Activated T-cell treated with anti-CD3 and anti-CD28 coated beads, Interleukin-2, amount 50 U/mL, for 4 hours (primary cell): Measurements from ENCODE around the gene GSX2. TPM values are rescaled to one million over a fixed set of nuclear protein-coding genes. Genes with fewer than 3 reads are reported as not detected.

Source experiments
- ATAC-seq, 2 donors: fragments of 200-7000 bp; cut with Tn5 transposase; one replicate each; pipeline ENCODE4 v1.10.0; 2021
- DNase-seq: peaks from one replicate; pipeline ENCODE4 v3.0.0-alpha.2; 2020
- H3K27me3 Mint-ChIP-seq: one replicate; pipeline ENCODE4 v1.8.0; 2021; ENCODE audit warnings: low read depth, mixed read lengths
- H3K36me3 Mint-ChIP-seq: one replicate; pipeline ENCODE4 v1.8.0; 2022; ENCODE audit warnings: mixed read lengths; ENCODE audit not compliant: insufficient read depth
- H3K4me1 Mint-ChIP-seq: one replicate; pipeline ENCODE4 v1.8.0; 2021; ENCODE audit warnings: low read depth, mixed read lengths
- H3K4me3 Mint-ChIP-seq: one replicate; pipeline ENCODE4 v1.8.0; 2021; ENCODE audit warnings: mild to moderate bottlenecking, moderate library complexity, mixed read lengths
- H3K9me3 Mint-ChIP-seq: one replicate; pipeline ENCODE4 v1.8.0; 2021; ENCODE audit warnings: mixed read lengths
- total RNA-seq, 3 donors: library from RNA; stranded (reverse); gene quantifications; one replicate each; pipeline ENCODE4 v1.2.1, GENCODE V29; 2021

The GSX2 gene
- total RNA-seq, 3 donors from 2014 or later: not detected

GRCh38 chr4:54065282-54066087 lies 34.5 kb upstream of the GSX2 start:
- H3K9me3 Mint-ChIP-seq: no peaks in the 10 kb centered on the region
- peaks cover 32% of the 10 kb centered on the region for H3K4me1 Mint-ChIP-seq

DNA sequence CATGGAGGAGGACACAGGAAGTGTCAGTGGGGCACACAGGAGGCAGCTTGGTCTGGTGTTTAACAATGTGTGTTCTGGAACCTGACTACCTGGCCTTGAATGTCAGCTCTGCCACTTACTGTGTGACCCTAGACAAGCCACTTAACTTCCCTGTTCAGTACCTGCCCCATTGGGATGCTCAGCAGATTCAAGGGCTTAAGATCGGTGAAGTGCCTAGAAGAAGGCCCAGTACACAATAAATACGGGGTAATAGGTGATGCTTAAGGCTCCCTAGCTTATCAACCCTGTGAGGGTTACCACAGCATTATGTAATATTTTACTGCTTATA lies 33.9 kb upstream of the GSX2 start:
- no peak overlapping the region for H3K4me3 Mint-ChIP-seq
- peaks cover 2% of the 10 kb centered on the region for H3K36me3 Mint-ChIP-seq
- no peak for DNase-seq
- H3K4me1 Mint-ChIP-seq: peaks cover 26% of the 10 kb centered on the region
- no peaks in the 10 kb centered on the region for H3K27me3 Mint-ChIP-seq
- ATAC-seq: no peak
- H3K9me3 Mint-ChIP-seq: no peaks in the 10 kb centered on the region

More at GRCh38 chr4:54065282-54066087, 34.5 kb upstream of the GSX2 start:
- ATAC-seq (no peak), DNase-seq (no peak)
- Mint-ChIP-seq H3K4me3 (peak overlapping the region; percentile 80), H3K27me3 (no peaks in the 10 kb centered on the region), H3K36me3 (peaks cover 2% of the 10 kb centered on the region)

DNA sequence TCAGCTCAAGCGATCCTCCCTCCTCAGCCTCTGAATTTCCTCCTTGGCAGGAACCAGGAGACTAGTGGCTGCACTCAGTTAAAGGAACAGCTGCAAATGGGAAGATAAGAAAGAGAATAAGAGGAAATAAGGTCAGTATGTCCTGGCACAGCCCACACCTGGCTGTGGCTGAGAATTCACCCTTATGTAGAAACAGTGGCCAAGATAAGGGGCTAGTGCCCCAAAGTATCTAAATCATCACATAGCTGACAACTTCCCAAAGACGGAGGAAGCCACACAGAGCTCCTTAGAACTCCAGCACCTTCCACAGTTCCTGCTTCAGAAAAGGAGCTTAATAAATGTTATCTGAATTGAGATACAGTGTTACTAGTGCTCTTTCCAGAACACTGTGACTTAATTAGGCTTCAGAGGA lies 33.2 kb upstream of the GSX2 start:
- DNase-seq (no peak), ATAC-seq (no peak)
- H3K4me3 Mint-ChIP-seq: no peak overlapping the region
- H3K4me1 Mint-ChIP-seq: peaks cover 19% of the 10 kb centered on the region
- H3K9me3 Mint-ChIP-seq: no peaks in the 10 kb centered on the region
- peaks cover under 1% of the 10 kb centered on the region for H3K36me3 Mint-ChIP-seq
- no peaks in the 10 kb centered on the region for H3K27me3 Mint-ChIP-seq

DNA sequence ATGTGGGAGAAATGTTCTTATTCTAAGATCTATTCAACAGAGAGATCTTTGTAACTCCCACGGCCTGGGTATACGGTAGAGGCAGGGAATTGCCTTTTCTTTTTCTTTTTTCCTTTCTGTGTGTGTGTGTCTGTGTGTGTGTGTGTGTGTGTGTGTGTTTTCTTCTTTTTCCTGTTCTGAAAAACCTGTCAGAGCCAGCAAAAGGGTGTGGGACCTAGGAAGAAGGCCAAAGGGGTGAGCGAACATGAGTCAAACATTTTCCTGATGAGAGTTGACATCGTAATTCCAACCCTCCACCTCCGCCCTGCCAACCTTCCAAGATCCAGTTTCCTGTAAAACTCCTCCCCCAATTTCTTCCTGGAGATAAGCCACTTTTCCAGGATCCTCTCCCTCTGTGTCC lies 32.8 kb upstream of the GSX2 start:
- ATAC-seq (no peak), DNase-seq (no peak)
- Mint-ChIP-seq H3K36me3 (no peaks in the 10 kb centered on the region), H3K9me3 (no peaks in the 10 kb centered on the region), H3K4me3 (no peak overlapping the region), H3K27me3 (no peaks in the 10 kb centered on the region), H3K4me1 (peaks cover 15% of the 10 kb centered on the region)

- H3K36me3 Mint-ChIP-seq: no peaks in the 10 kb centered on the region
- no peak for DNase-seq
- no peak overlapping the region for H3K4me3 Mint-ChIP-seq
- no peaks in the 10 kb centered on the region for H3K4me1 Mint-ChIP-seq
- peaks cover 14% of the 10 kb centered on the region for H3K27me3 Mint-ChIP-seq
- ATAC-seq: no peak
- no peaks in the 10 kb centered on the region for H3K9me3 Mint-ChIP-seq
Observed at GRCh38 chr4:54073271-54073880, 26.6 kb upstream of the GSX2 start.

DNA sequence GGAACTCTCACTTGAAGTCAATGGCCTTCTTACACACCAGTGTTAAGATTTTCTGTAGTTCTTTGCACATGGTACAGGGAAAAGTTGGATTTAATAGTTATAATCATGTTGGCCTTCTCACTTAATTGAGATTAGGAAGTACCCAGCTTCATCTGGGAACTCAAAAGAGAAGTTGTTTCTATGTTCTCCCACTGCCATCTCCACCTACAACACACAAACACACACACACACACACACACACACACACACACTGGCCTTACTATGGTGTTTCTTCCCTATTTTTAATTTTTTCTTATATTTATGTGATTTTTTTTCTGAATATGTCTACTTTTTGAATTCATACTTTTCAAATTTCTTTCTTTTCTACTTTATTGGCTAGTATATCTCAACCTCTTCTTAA lies 25.6 kb upstream of the GSX2 start:
- Mint-ChIP-seq H3K36me3 (no peaks in the 10 kb centered on the region), H3K27me3 (peaks cover 14% of the 10 kb centered on the region), H3K9me3 (no peaks in the 10 kb centered on the region), H3K4me1 (no peaks in the 10 kb centered on the region), H3K4me3 (no peak overlapping the region)
- ATAC-seq (no peak), DNase-seq (no peak)

DNA sequence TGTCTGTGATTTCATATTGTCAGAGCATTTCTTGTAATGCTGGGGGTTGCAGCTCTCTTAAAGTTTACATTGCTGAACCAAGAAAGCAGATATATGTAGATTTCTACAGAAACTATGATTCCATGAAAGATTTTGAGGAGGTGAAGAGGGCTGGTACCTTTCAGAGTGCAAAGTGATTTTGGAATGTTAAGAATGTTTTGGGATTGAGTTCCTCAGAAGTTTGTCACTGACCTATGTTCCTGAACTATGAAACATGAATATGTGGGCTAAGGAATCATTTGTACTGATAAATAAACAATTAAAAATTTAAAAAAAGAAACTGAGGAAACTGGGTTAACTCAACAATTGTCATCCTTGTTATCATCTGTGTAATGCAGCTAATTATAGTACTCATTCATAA lies 23.3 kb upstream of the GSX2 start:
- DNase-seq (no peak), ATAC-seq (no peak)
- Mint-ChIP-seq H3K36me3 (no peaks in the 10 kb centered on the region), H3K4me1 (no peaks in the 10 kb centered on the region), H3K4me3 (no peak overlapping the region), H3K27me3 (peaks cover 14% of the 10 kb centered on the region), H3K9me3 (no peaks in the 10 kb centered on the region)

- Mint-ChIP-seq H3K36me3 (no peaks in the 10 kb centered on the region), H3K4me3 (no peak overlapping the region), H3K4me1 (no peaks in the 10 kb centered on the region), H3K27me3 (peaks cover 14% of the 10 kb centered on the region), H3K9me3 (no peaks in the 10 kb centered on the region)
- peak; percentile 21 to 34 for ATAC-seq
- DNase-seq: no peak
Observed at GRCh38 chr4:54077812-54078211, 22.2 kb upstream of the GSX2 start.

GRCh38 chr4:54082168-54082567 lies 17.8 kb upstream of the GSX2 start:
- Mint-ChIP-seq H3K9me3 (no peaks in the 10 kb centered on the region), H3K4me1 (no peaks in the 10 kb centered on the region), H3K36me3 (no peaks in the 10 kb centered on the region), H3K27me3 (peaks cover 9% of the 10 kb centered on the region), H3K4me3 (no peak overlapping the region)
- DNase-seq (no peak), ATAC-seq (no peak)

GRCh38 chr4:54085284-54085683 lies 14.7 kb upstream of the GSX2 start:
- Mint-ChIP-seq H3K27me3 (peaks cover 3% of the 10 kb centered on the region), H3K4me3 (no peak overlapping the region), H3K4me1 (no peaks in the 10 kb centered on the region), H3K36me3 (no peaks in the 10 kb centered on the region), H3K9me3 (no peaks in the 10 kb centered on the region)
- DNase-seq: no peak
- ATAC-seq: no peak

DNA sequence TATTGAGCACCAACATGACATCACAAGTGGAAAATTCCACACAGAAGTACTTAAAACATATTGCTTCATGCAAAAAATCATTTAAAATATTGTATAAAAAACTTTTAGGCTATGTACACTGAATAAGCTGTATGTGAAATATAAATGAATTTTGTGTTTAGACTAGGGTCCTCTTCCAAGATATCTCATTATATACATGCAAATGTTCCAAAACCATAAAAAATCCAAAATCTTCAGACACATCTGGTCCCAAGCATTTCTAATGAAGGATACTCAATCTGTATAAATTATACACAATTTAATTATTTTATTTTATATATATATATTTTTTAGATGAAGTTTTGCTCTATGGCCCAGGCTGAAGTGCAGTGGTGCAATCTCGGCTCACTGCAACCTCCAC lies 10.1 kb upstream of the GSX2 start:
- ATAC-seq (no peak), DNase-seq (no peak)
- Mint-ChIP-seq H3K9me3 (no peaks in the 10 kb centered on the region), H3K27me3 (peaks cover 33% of the 10 kb centered on the region), H3K36me3 (no peaks in the 10 kb centered on the region), H3K4me1 (peaks cover 22% of the 10 kb centered on the region), H3K4me3 (no peak overlapping the region)

- no peak overlapping the region for H3K4me3 Mint-ChIP-seq
- no peaks in the 10 kb centered on the region for H3K36me3 Mint-ChIP-seq
- H3K9me3 Mint-ChIP-seq: no peaks in the 10 kb centered on the region
- DNase-seq: no peak
- peaks cover 22% of the 10 kb centered on the region for H3K4me1 Mint-ChIP-seq
- ATAC-seq: no peak
- peaks cover 38% of the 10 kb centered on the region for H3K27me3 Mint-ChIP-seq
Observed at GRCh38 chr4:54090404-54090803, 9.6 kb upstream of the GSX2 start.

DNA sequence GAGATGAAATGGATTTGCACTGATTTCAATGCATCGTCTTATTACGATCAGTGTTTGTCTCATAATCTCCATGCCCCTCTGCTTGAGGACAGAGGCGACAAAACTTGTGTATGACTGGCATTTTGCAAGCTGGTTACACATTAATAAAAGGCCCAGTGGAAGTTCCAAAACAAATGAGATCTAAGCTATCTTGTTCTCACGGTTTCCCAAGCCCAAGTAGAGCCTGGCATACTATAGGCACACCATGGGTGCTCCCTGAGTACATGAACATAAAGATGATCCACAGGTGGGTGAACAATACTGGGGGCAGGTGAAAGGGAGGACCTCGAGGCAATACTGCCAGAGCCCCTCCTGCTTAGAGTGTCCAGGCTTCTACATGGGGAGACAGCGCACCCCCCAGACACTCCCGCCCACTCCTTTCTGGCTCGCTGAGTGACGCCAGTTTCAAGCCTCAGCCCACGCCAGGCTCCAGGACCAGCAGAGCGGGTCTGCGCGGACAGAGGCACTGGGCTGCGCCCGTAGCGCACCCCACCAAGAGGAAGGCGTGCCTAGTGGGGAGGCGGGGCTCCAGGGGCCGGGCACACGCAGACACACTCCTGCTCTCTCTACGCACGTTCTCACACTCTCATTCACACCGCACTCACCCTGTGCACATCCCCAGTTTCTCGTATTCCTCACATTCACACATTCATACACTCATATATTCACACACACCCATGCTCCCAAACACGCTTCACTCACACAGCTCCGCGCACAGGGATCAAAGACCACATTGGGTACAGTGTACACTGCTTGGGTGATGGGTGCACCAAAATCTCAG lies 8.9 kb upstream of the GSX2 start:
- H3K9me3 Mint-ChIP-seq: no peaks in the 10 kb centered on the region
- ATAC-seq (peak; percentile 55 to 59), DNase-seq (no peak)
- peaks cover 22% of the 10 kb centered on the region for H3K4me1 Mint-ChIP-seq
- H3K36me3 Mint-ChIP-seq: no peaks in the 10 kb centered on the region
- peaks cover 42% of the 10 kb centered on the region for H3K27me3 Mint-ChIP-seq
- H3K4me3 Mint-ChIP-seq: peak overlapping the region; percentile 86

DNA sequence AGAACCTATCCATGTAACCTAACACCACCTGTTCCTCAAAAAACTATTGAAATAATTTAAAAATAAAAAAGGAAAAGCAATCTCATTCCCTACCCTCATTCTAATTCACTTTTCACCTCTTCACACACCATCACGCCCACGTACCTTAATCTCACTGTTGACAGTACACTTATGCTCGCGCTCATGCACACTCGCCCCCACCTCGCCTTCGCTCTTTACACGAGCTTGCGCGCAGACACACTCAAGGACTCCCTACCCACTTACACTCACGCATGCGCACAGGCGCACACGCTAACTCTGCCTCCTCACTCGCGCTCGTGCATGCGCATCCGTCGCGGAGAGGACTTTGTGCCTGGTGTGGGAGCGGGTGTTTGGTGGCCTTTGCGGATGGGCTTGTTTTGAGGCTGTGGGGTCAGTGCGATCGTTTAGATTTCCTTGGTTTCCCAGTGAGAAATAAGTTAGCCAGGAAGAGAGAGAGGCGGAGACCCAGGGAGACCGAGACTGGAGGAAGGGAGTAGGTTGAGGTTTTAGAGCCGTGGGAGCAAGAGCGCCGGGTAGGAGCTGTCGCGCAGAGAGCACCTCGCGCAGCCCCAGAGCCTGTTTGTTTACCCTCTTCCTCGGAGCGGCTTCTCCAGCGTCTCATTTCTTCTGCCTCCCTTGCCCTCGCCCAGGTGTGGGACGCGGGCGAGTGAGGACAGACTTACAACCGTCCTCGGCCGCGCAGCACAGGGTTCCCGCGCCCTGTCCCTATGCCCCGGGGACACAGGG lies 8.1 kb upstream of the GSX2 start:
- peak; percentile 81 to 86 for ATAC-seq
- Mint-ChIP-seq H3K4me3 (peak overlapping the region; percentile 86), H3K4me1 (peaks cover 22% of the 10 kb centered on the region), H3K27me3 (peaks cover 47% of the 10 kb centered on the region), H3K9me3 (no peaks in the 10 kb centered on the region), H3K36me3 (no peaks in the 10 kb centered on the region)
- peak; percentile 81 for DNase-seq
